ELR (cell line): ENCODE data around the gene SSTR3.
"Not testable (repeated sequence)": the region's sequence is repeated elsewhere in the genome, so short reads cannot be mapped to it uniquely, and the experiment has no call there.

Experiments
- DNase-seq: peaks from one replicate; pipeline ENCODE4 v3.0.0-alpha.2; 2015; ENCODE audit warnings: low read depth

Gene SSTR3

GRCh38 chr22:37210041-37210803 is 2.1 kb downstream of the SSTR3 start:
- DNase-seq, result no peak

GRCh38 chr22:37209140-37209845 is 3.0 kb downstream of the SSTR3 start:
- DNase-seq, result no peak

GRCh38 chr22:37208401-37209139 is 3.7 kb downstream of the SSTR3 start:
- DNase-seq, result no peak

GRCh38 chr22:37207981-37208380 is 4.3 kb downstream of the SSTR3 start:
- no peak for DNase-seq

- no peak for DNase-seq
Observed at GRCh38 chr22:37206841-37207821, 5.1 kb downstream of the SSTR3 start.

GRCh38 chr22:37206118-37206840 is 6.0 kb downstream of the SSTR3 start:
- no peak for DNase-seq

GRCh38 chr22:37205046-37205445 is 7.2 kb downstream of the SSTR3 start:
- no peak for DNase-seq

GRCh38 chr22:37204045-37204655 is 8.1 kb downstream of the SSTR3 start:
- DNase-seq, result no peak

- DNase-seq, result no peak
Observed at GRCh38 chr22:37203354-37204044, 8.8 kb downstream of the SSTR3 start.

- no peak for DNase-seq
Observed at GRCh38 chr22:37202716-37203115, 9.6 kb downstream of the SSTR3 start.

GRCh38 chr22:37202001-37202555 is 10.2 kb downstream of the SSTR3 start:
- no peak for DNase-seq

- not testable (repeated sequence) for DNase-seq
Observed at GRCh38 chr22:37201443-37201820, 10.8 kb downstream of the SSTR3 start.

- DNase-seq, result no peak
Observed at GRCh38 chr22:37199760-37200108, 12.5 kb downstream of the SSTR3 start.

GRCh38 chr22:37199103-37199759 is 13.0 kb downstream of the SSTR3 start:
- DNase-seq, result peak; percentile 97

GRCh38 chr22:37198258-37199102 is 13.8 kb downstream of the SSTR3 start:
- peak; percentile 84 for DNase-seq

- peak; percentile 91 for DNase-seq
Observed at GRCh38 chr22:37197451-37198257, 14.6 kb downstream of the SSTR3 start.
